GM18507 (cell line): ENCODE data around the gene MYBL2.
A peak's percentile ranks its signal among the peaks of the same experiment; 100 is the strongest.
"Not testable (repeated sequence)": the region's sequence is repeated elsewhere in the genome, so short reads cannot be mapped to it uniquely, and the experiment has no call there.

Source experiments
- DNase-seq: peaks from one replicate; pipeline ENCODE4 v3.0.0; 2011; ENCODE audit warnings: low read depth; ENCODE audit not compliant: insufficient read length; ENCODE audit errors: extremely low spot score
- FAIRE-seq: peaks from 2 replicates; lab custom pipeline; 2011; peaks lifted over from hg19 to GRCh38; lab: Jason Lieb, UNC

The MYBL2 gene

DNA sequence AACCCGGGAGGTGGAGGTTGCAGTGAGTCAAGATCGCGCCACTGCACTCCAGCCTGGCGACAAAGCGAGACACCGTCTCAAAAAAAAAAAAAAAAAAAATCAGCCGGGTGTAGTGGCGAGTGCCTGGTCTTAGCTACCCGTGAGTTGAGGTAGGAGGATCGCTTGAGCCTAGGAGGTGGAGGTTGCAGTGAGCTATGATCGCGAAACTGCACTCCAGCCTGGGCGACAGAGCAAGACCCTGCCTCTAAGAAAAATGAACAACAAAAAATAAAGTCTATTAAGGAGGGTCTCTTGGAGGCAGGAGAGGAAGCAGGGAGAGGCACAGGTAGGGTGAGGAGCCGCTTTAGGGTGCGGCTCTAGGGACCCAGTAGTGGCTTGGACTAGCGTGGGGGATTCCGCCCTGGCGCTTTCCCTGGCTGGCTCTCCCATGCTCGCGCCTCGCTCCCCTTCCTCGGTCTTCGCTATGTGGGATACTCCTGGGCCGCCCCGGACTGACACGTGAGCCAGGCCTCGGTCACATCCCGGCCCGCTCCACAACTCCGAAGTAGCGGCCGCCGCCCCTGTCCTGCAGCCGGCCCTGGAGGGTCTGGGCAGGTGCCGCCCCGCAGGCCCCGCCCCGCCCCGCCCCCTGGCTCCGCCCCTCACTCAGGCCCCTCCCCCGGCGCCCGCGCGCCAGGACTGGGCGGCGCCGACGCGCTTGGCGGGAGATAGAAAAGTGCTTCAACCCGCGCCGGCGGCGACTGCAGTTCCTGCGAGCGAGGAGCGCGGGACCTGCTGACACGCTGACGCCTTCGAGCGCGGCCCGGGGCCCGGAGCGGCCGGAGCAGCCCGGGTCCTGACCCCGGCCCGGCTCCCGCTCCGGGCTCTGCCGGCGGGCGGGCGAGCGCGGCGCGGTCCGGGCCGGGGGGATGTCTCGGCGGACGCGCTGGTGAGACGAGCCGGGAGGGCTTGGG, at the start of gene MYBL2:
Gene MYBL2 (plus strand): TSS at position 739 of the 953 bp plus-strand sequence. CDS start 170 bp downstream, at position 909.
- DNase-seq: peak; percentile 80
- no peak for FAIRE-seq

GRCh38 chr20:43631598-43631997, 35.3 kb upstream of the MYBL2 start:
- FAIRE-seq (no peak), DNase-seq (no peak)

GRCh38 chr20:43636429-43636828, 30.5 kb upstream of the MYBL2 start:
- FAIRE-seq (no peak), DNase-seq (no peak)

- DNase-seq: no peak
- FAIRE-seq: no peak
Observed at GRCh38 chr20:43642548-43642947, 24.4 kb upstream of the MYBL2 start.

GRCh38 chr20:43650997-43651525, 15.9 kb upstream of the MYBL2 start:
- FAIRE-seq: no peak

GRCh38 chr20:43651650-43652184, 15.2 kb upstream of the MYBL2 start:
- not testable (repeated sequence) for FAIRE-seq, DNase-seq

More at GRCh38 chr20:43650997-43651525, 15.9 kb upstream of the MYBL2 start:
- no peak for DNase-seq

DNA sequence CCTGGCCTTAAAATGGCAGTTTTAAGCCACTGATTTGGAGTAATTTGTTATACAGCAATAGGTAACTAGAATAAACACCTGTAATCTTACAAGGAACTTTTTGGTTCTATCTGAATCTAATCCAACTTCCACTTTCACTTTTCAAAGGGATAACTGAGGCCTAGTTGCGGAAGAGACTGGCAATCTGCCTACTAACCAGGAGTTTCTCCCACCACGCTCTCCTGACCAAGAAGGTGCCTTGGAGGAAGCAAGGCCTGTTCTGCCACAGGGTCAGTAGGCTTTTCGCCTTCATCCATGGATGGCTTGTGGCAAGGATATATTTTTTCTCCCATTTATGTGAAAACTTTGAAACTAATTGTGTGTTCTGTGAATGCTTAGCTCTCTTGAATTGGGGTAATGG, 12.9 kb upstream of the MYBL2 start:
- FAIRE-seq: no peak
- no peak for DNase-seq

DNA sequence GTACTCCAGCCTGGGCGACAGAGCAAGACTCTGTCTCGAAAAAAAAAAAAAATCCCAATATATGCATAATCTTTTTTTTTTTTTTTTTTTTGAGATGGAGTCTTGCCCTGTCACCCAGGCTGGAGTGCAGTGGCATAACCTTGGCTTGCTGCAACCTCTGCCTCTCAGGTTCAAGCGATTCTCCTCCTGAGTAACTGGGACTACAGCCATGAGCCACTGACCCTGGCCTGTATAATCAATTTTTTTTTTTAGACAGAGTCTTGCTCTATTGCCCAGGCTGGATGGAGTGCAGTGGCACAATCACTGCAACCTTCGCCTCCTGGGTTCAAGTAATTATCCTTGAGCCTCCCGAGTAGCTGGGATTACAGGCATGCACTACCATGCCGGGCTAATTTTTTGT, 11.7 kb upstream of the MYBL2 start:
- not testable (repeated sequence) for DNase-seq, FAIRE-seq

DNA sequence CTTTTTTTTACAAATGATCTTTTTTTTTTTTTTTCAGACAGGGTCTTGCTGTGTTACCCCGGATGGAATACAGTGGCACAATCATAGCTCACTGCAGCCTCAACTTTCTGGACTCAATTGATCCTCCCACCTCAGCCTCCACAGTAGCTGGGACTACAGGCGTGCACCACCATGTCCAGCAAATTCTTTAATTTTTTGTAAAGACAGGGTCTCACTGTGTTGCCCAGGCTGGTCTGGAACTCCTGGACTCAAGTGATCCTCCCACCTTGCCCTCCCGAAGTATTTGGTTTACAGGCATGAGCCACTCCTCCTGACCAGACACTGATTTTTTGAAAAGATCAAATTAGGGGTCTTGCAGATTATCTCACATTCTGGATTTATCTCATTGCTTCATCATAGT, 11.0 kb upstream of the MYBL2 start:
- DNase-seq: no peak
- no peak for FAIRE-seq

- FAIRE-seq (no peak), DNase-seq (no peak)
Observed at GRCh38 chr20:43658069-43658722, 8.7 kb upstream of the MYBL2 start.

DNA sequence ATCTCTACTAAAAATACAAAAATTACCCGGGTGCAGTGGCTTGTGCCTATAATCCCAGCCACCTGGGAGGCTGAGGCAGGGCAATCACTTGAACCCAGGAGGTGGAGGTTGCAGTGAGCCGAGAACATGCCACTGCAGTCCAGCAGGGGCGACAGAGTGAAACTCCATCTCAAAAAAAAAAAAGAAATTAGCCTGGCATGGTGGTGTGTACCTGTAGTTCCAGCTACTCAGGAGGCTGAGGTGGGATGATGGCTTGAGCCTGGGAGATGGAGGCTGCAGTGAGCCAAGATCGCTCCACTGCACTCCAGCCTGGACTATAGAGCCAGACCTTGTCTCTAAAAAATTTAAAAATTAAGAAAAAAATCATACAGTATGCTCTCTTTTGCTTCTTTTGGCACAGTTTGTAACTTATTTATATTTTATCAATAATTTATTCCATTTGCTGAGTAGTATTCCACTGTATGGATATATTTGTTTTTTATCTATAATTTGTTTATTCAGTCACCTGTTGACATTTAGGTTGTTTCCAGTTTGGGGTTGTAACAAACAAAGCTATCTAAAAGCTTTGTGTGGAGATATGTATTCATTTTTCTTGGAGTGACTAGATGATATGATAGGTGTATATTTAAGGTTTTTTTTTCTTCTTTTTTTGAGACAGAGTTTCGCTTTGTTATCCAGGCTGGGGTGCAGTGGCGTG, 8.0 kb upstream of the MYBL2 start:
- DNase-seq: no peak
- FAIRE-seq: no peak

GRCh38 chr20:43662943-43663655, 3.8 kb upstream of the MYBL2 start:
- no peak for DNase-seq

GRCh38 chr20:43665466-43666176, 1.3 kb upstream of the MYBL2 start:
- no peak for FAIRE-seq
- DNase-seq: no peak

More at GRCh38 chr20:43662943-43663655, 3.8 kb upstream of the MYBL2 start:
- FAIRE-seq: no peak

DNA sequence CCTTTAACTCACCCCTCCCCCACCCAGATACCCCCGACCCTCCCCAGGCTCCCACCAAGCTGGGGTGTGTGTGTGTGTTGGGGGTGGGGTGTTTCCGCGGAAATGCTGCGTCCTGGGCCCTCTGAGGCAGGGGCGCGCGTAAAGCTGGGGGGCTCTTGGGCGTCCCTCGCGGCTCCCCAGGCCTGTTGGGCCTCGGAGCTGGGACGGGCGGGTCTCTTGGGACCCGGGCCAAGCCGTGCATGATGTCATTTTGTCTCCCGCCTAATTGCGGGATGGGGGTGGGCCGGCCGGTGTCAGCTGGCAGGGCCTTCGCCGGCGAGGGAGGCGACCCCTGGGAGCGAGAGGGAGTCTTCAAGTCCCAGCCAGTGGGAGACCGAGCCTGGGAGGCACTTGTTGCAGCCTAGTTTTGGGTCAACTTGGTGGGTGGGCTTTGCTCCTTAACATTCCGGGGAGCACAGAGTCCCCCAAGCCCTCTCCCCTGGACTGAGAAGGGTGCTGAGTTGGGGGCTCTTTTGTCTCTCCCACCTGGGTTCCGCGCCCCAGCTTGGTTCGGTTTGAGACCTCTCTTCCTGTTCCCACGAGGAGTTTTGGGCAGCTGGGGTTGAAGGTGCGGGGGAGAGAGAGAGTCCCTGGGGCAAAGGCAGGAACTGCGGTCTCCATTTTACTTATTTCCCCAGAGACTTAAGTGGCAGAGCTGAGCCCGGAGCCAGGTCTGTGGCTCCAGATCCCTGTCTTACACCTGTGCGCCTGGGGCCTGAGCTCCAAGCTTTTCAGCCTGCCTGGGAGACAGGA, 623 bp downstream of the MYBL2 start:
- peak; percentile 77 for FAIRE-seq
- DNase-seq: no peak

DNA sequence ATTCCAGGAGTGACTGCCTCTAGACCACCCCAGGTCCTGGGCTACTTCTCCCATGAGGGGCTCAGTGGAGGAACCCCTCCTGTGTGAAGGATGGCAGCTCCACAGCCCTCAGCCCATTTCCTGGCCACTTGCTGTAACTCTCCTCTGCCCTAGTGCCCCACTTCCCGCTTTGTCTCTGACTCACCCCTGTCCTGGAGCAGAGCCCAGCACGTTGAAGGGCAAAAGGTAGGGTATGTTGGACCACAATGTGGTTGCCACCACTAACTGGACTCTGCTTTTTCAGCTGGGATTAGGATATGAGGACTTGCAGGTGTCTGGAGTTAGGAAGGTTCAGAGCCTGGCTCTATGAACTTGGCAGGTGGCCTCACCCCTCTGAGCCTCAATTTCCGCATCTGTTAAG, 2.4 kb downstream of the MYBL2 start:
- FAIRE-seq: no peak

DNA sequence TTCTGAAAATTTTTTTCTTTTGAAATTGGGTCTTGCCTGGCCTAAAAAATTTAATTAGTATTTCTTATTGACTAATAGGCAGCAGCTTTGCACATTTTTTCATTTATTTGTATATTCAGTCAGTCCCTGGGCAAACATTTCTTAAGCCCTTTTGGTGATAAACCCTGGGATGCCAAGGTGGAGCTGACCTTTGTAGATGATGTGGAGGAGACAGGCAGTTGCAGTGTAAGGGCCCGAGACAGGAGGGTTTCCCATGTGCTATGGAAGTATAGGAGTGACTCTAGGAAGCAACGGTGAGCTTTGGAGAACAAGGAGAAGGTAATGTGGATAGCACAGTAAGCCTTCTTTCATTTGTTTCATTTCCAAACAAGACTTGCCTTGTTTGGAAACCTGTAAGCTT, 3.5 kb downstream of the MYBL2 start:
- FAIRE-seq (no peak), DNase-seq (no peak)

More for the DNA sequence above, 2.4 kb downstream of the MYBL2 start:
- no peak for DNase-seq

- FAIRE-seq: no peak
- DNase-seq: no peak
Observed at GRCh38 chr20:43676368-43676767, 9.5 kb downstream of the MYBL2 start.

GRCh38 chr20:43680981-43681380, 14.1 kb downstream of the MYBL2 start:
- DNase-seq: no peak
- FAIRE-seq: peak; percentile 38
